HG02981 (cell line): ENCODE data around the gene RNASEL.
"Not testable (repeated sequence)": the region's sequence is repeated elsewhere in the genome, so short reads cannot be mapped to it uniquely, and the experiment has no call there.

Experiments
- ATAC-seq: cut with Tn5 transposase; IDR thresholded peaks from one replicate; pipeline ENCODE4 v1.9.1; 2021; ENCODE audit warnings: mild to moderate bottlenecking, moderate library complexity; ENCODE audit not compliant: unreplicated experiment

The RNASEL gene

GRCh38 chr1:182588500-182589396 is at the start of gene RNASEL:
RNASEL (minus strand) TSS chr1:182589256; CDS start chr1:182586806, 2,450 bp downstream.
- peak; percentile 87 for ATAC-seq

GRCh38 chr1:182637769-182638168 is 48.7 kb upstream of the RNASEL start:
- no peak for ATAC-seq

- ATAC-seq: no peak
These were observed 46.8 kb upstream of the RNASEL start for GRCh38 chr1:182635871-182636270.

- no peak for ATAC-seq
These were observed 45.4 kb upstream of the RNASEL start for GRCh38 chr1:182634306-182635072.

- no peak for ATAC-seq
These were observed 44.7 kb upstream of the RNASEL start for GRCh38 chr1:182633657-182634281.

- ATAC-seq: no peak
These were observed 44.0 kb upstream of the RNASEL start for GRCh38 chr1:182633031-182633430.

GRCh38 chr1:182632441-182632857 is 43.4 kb upstream of the RNASEL start:
- not testable (repeated sequence) for ATAC-seq

- ATAC-seq: no peak
These were observed 42.9 kb upstream of the RNASEL start for GRCh38 chr1:182631954-182632353.

GRCh38 chr1:182631053-182631677 is 42.1 kb upstream of the RNASEL start:
- no peak for ATAC-seq

GRCh38 chr1:182630586-182630985 is 41.5 kb upstream of the RNASEL start:
- no peak for ATAC-seq

- peak; percentile 50 for ATAC-seq
These were observed 40.5 kb upstream of the RNASEL start for GRCh38 chr1:182629499-182630096.

- no peak for ATAC-seq
These were observed 40.0 kb upstream of the RNASEL start for GRCh38 chr1:182629080-182629479.

- no peak for ATAC-seq
These were observed 39.6 kb upstream of the RNASEL start for GRCh38 chr1:182628657-182629056.

- no peak for ATAC-seq
These were observed 38.6 kb upstream of the RNASEL start for GRCh38 chr1:182627622-182628021.

- ATAC-seq: no peak
These were observed 37.5 kb upstream of the RNASEL start for GRCh38 chr1:182626527-182626926.

GRCh38 chr1:182625719-182626504 is 36.9 kb upstream of the RNASEL start:
- ATAC-seq: no peak

GRCh38 chr1:182625024-182625423 is 36.0 kb upstream of the RNASEL start:
- no peak for ATAC-seq

GRCh38 chr1:182624577-182624976 is 35.5 kb upstream of the RNASEL start:
- no peak for ATAC-seq

- ATAC-seq: peak; percentile 68
These were observed 34.0 kb upstream of the RNASEL start for GRCh38 chr1:182622901-182623528.
